GM12878 (cell line): Measurements from ENCODE around the gene NUDT3.

Source experiments
- CHD1 ChIP-seq: IDR thresholded peaks from 2 replicates; pipeline ENCODE4 v1.6.1; 2012; ENCODE audit warnings: low read depth, low read length, improper control_type of control experiment
- CTCF ChIP-seq, 3 experiments: IDR thresholded peaks in 2 of 3; conservative IDR thresholded peaks in 1 of 3; 2 replicates each; pipeline ENCODE4 v1.5.1; 2011; ENCODE audit warnings: low read depth in 3 of 3, low read length in 3 of 3, mild to moderate bottlenecking in 3 of 3, control low read depth in 2 of 3, moderate library complexity in 2 of 3, inconsistent platforms in 1 of 3, mixed read lengths in 1 of 3; ENCODE audit not compliant: control insufficient read depth in 2 of 3, insufficient read depth in 1 of 3; ENCODE audit errors: extremely low read depth in 1 of 3
- DPF2 ChIP-seq: fragments of 450-650 bp; IDR thresholded peaks from 2 replicates; pipeline ENCODE4 v1.6.1; 2017; ENCODE audit warnings: mild to moderate bottlenecking
- EGR1 ChIP-seq, 2 experiments: IDR thresholded peaks; 1 replicate in 1 of 2; 2 replicates in 1 of 2; pipeline ENCODE4 v1.6.1; 2011 to 2012; ENCODE audit warnings: low read depth in 2 of 2, low read length in 2 of 2, borderline replicate concordance in 1 of 2, mild to moderate bottlenecking in 1 of 2, moderate library complexity in 1 of 2
- MAX ChIP-seq: IDR thresholded peaks from 2 replicates; pipeline ENCODE4 v1.6.1; 2012; ENCODE audit warnings: low read depth, low read length, improper control_type of control experiment
- NFYB ChIP-seq: IDR thresholded peaks from 2 replicates; pipeline ENCODE4 v1.6.1; 2011; ENCODE audit warnings: low read depth, mild to moderate bottlenecking, low read length, improper control_type of control experiment, moderate library complexity; ENCODE audit not compliant: insufficient read depth
- NR2C2 ChIP-seq: IDR thresholded peaks from 2 replicates; pipeline ENCODE4 v1.6.1; 2011; ENCODE audit warnings: borderline replicate concordance, low read depth; ENCODE audit not compliant: control insufficient read depth, insufficient read length
- POLR2A ChIP-seq: IDR thresholded peaks from 2 replicates; pipeline ENCODE4 v1.6.1; 2011; ENCODE audit warnings: low read depth, mild to moderate bottlenecking, low read length
- POLR2AphosphoS5 ChIP-seq: IDR thresholded peaks from 2 replicates; pipeline ENCODE4 v1.6.1; 2011; ENCODE audit warnings: mild to moderate bottlenecking, low read length, inconsistent platforms

GRCh38 chr6:34305982-34306708 lies 86.3 kb downstream of the NUDT3 start:
- TF ChIP-seq CTCF (IDR thresholded peaks at IDR 0.05 in 2 of 3, conservative IDR thresholded peaks at IDR 0.05 in 1 of 3; ENCODE audit: control insufficient read depth in 2 of 3, extremely low read depth in 1 of 3, insufficient read depth in 1 of 3, low read depth in 3 of 3, low read length in 3 of 3) (no peak), NR2C2 (no peak), POLR2A (no peak), POLR2AphosphoS5 (no peak), EGR1 (IDR thresholded peaks at IDR 0.05; ENCODE audit: borderline replicate concordance in 1 of 2, low read depth in 2 of 2, low read length in 2 of 2) (no peak), CHD1 (no peak), DPF2 (no peak), MAX (no peak), NFYB (no peak)
